Activated T-helper 17 cell treated with anti-CD3 and anti-CD28 coated beads, Interleukin-2, amount 50 U/mL, for 72 hours (primary cell): ENCODE measurements around the gene NSD2. TPM values are rescaled to one million over a fixed set of nuclear protein-coding genes. Genes with fewer than 3 reads are reported as not detected.

Experiments
- ATAC-seq: fragments of 150-1000 bp; cut with Tn5 transposase; replicated peaks from 2 replicates; pipeline ENCODE4 v1.10.0; 2021; ENCODE audit warnings: mild to moderate bottlenecking, moderate library complexity
- H3K27ac Mint-ChIP-seq: one replicate; pipeline ENCODE4 v1.8.0; 2022; ENCODE audit warnings: mixed read lengths
- H3K27me3 Mint-ChIP-seq: one replicate; pipeline ENCODE4 v1.8.0; 2022; ENCODE audit warnings: mixed read lengths
- H3K36me3 Mint-ChIP-seq: one replicate; pipeline ENCODE4 v1.8.0; 2022; ENCODE audit warnings: low read depth, mild to moderate bottlenecking, mixed read lengths
- H3K4me1 Mint-ChIP-seq: one replicate; pipeline ENCODE4 v1.8.0; 2022; ENCODE audit warnings: mixed read lengths
- H3K4me3 Mint-ChIP-seq: one replicate; pipeline ENCODE4 v1.8.0; 2022; ENCODE audit warnings: mild to moderate bottlenecking, mixed read lengths
- H3K9me3 Mint-ChIP-seq: one replicate; pipeline ENCODE4 v1.8.0; 2022; ENCODE audit warnings: mixed read lengths
- total RNA-seq, 2 donors: library from RNA; stranded (reverse); gene quantifications; one replicate each; pipeline ENCODE4 v1.2.3, GENCODE V29; 2022

The NSD2 gene
- total RNA-seq, 2 donors from 2014 or later = 187 to 239 TPM

GRCh38 chr4:1851575-1852410 lies 19.4 kb upstream of the NSD2 start:
- peaks cover 31% of the 10 kb centered on the region for H3K36me3 Mint-ChIP-seq
- ATAC-seq = no peak
- no peak overlapping the region for H3K4me3 Mint-ChIP-seq
- peak overlapping the region; percentile 83 for H3K27ac Mint-ChIP-seq
- H3K4me1 Mint-ChIP-seq = peaks cover 17% of the 10 kb centered on the region
- H3K27me3 Mint-ChIP-seq = no peaks in the 10 kb centered on the region
- no peaks in the 10 kb centered on the region for H3K9me3 Mint-ChIP-seq

GRCh38 chr4:1852904-1853623 lies 18.1 kb upstream of the NSD2 start:
- H3K4me3 Mint-ChIP-seq = peak overlapping the region; percentile 37
- H3K4me1 Mint-ChIP-seq = peaks cover 17% of the 10 kb centered on the region

GRCh38 chr4:1854752-1855151 lies 16.4 kb upstream of the NSD2 start:
- Mint-ChIP-seq H3K36me3 (peaks cover 17% of the 10 kb centered on the region), H3K4me1 (peaks cover 22% of the 10 kb centered on the region)

More at GRCh38 chr4:1852904-1853623, 18.1 kb upstream of the NSD2 start:
- H3K27ac Mint-ChIP-seq = peak overlapping the region; percentile 61
- no peaks in the 10 kb centered on the region for H3K27me3 Mint-ChIP-seq
- no peak for ATAC-seq
- H3K9me3 Mint-ChIP-seq = no peaks in the 10 kb centered on the region
- H3K36me3 Mint-ChIP-seq = peaks cover 22% of the 10 kb centered on the region

GRCh38 chr4:1855333-1856070 lies 15.7 kb upstream of the NSD2 start:
- H3K36me3 Mint-ChIP-seq = peaks cover 17% of the 10 kb centered on the region
- ATAC-seq = peak; percentile 43
- H3K4me1 Mint-ChIP-seq = peaks cover 22% of the 10 kb centered on the region
- peak overlapping the region; percentile 79 for H3K27ac Mint-ChIP-seq
- no peaks in the 10 kb centered on the region for H3K27me3 Mint-ChIP-seq
- peak overlapping the region; percentile 78 for H3K4me3 Mint-ChIP-seq
- H3K9me3 Mint-ChIP-seq = no peaks in the 10 kb centered on the region

More at GRCh38 chr4:1854752-1855151, 16.4 kb upstream of the NSD2 start:
- Mint-ChIP-seq H3K27me3 (no peaks in the 10 kb centered on the region), H3K4me3 (peak overlapping the region; percentile 78), H3K27ac (peak overlapping the region; percentile 79), H3K9me3 (no peaks in the 10 kb centered on the region)
- ATAC-seq = no peak

- H3K27me3 Mint-ChIP-seq = no peaks in the 10 kb centered on the region
- no peaks in the 10 kb centered on the region for H3K9me3 Mint-ChIP-seq
- peaks cover 22% of the 10 kb centered on the region for H3K4me1 Mint-ChIP-seq
- H3K36me3 Mint-ChIP-seq = peaks cover 17% of the 10 kb centered on the region
- H3K4me3 Mint-ChIP-seq = peak within 1 kb of the TSS; percentile 78
- peak; percentile 95 for ATAC-seq
- peak within 1 kb of the TSS; percentile 79 for H3K27ac Mint-ChIP-seq
These were observed 14.9 kb upstream of the NSD2 start, which contains the start of gene LETM1 for GRCh38 chr4:1856071-1856942. LETM1 (minus strand) TSS chr4:1856156; CDS start chr4:1855950, 206 bp downstream.

- Mint-ChIP-seq H3K9me3 (no peaks in the 10 kb centered on the region), H3K36me3 (peaks cover 17% of the 10 kb centered on the region), H3K4me1 (peaks cover 16% of the 10 kb centered on the region), H3K27ac (peak overlapping the region; percentile 67), H3K4me3 (peak overlapping the region; percentile 78), H3K27me3 (no peaks in the 10 kb centered on the region)
- no peak for ATAC-seq
These were observed 14.1 kb upstream of the NSD2 start for GRCh38 chr4:1856943-1857699.

- Mint-ChIP-seq H3K27me3 (no peaks in the 10 kb centered on the region), H3K9me3 (no peaks in the 10 kb centered on the region), H3K36me3 (peaks cover 13% of the 10 kb centered on the region), H3K27ac (no peak overlapping the region), H3K4me1 (peaks cover 14% of the 10 kb centered on the region), H3K4me3 (peak overlapping the region; percentile 78)
- no peak for ATAC-seq
These were observed 13.3 kb upstream of the NSD2 start for GRCh38 chr4:1857931-1858330.

GRCh38 chr4:1859389-1859753 lies 11.8 kb upstream of the NSD2 start:
- ATAC-seq = no peak
- no peak overlapping the region for H3K4me3 Mint-ChIP-seq
- H3K36me3 Mint-ChIP-seq = peaks cover 5% of the 10 kb centered on the region
- no peaks in the 10 kb centered on the region for H3K9me3 Mint-ChIP-seq
- no peaks in the 10 kb centered on the region for H3K27me3 Mint-ChIP-seq
- H3K4me1 Mint-ChIP-seq = peaks cover 12% of the 10 kb centered on the region
- H3K27ac Mint-ChIP-seq = no peak overlapping the region

GRCh38 chr4:1862055-1862911 lies 8.9 kb upstream of the NSD2 start:
- Mint-ChIP-seq H3K36me3 (no peaks in the 10 kb centered on the region), H3K4me1 (peaks cover 12% of the 10 kb centered on the region), H3K27me3 (no peaks in the 10 kb centered on the region), H3K27ac (peak overlapping the region; percentile 38), H3K4me3 (peak overlapping the region; percentile 63), H3K9me3 (no peaks in the 10 kb centered on the region)
- ATAC-seq = no peak

- H3K36me3 Mint-ChIP-seq = no peaks in the 10 kb centered on the region
- peak overlapping the region; percentile 38 for H3K27ac Mint-ChIP-seq
- no peaks in the 10 kb centered on the region for H3K27me3 Mint-ChIP-seq
- peaks cover 16% of the 10 kb centered on the region for H3K4me1 Mint-ChIP-seq
- no peaks in the 10 kb centered on the region for H3K9me3 Mint-ChIP-seq
- peak overlapping the region; percentile 63 for H3K4me3 Mint-ChIP-seq
- no peak for ATAC-seq
These were observed 8.3 kb upstream of the NSD2 start for GRCh38 chr4:1862961-1863296.

GRCh38 chr4:1863297-1864033 lies 7.7 kb upstream of the NSD2 start:
- peaks cover 16% of the 10 kb centered on the region for H3K4me1 Mint-ChIP-seq
- H3K4me3 Mint-ChIP-seq = peak overlapping the region; percentile 63
- H3K9me3 Mint-ChIP-seq = no peaks in the 10 kb centered on the region
- no peak for ATAC-seq
- H3K27ac Mint-ChIP-seq = peak overlapping the region; percentile 38
- H3K27me3 Mint-ChIP-seq = no peaks in the 10 kb centered on the region
- no peaks in the 10 kb centered on the region for H3K36me3 Mint-ChIP-seq
